H9 (cell line): ENCODE data around the gene TDP1. TPM values are rescaled to one million over a fixed set of nuclear protein-coding genes. Genes with fewer than 3 reads are reported as not detected.

Experiments
- DNase-seq: peaks from one replicate; pipeline ENCODE4 v3.0.0-alpha.2; 2017
- H2AFZ ChIP-seq: one replicate; pipeline ENCODE4 v1.6.1; 2013; ENCODE audit warnings: mild to moderate bottlenecking, low read length, control low read depth, moderate library complexity
- H2AK5ac ChIP-seq: 2 replicates; pipeline ENCODE4 v1.6.1; 2013; ENCODE audit warnings: low read length, control low read depth, mixed read lengths; ENCODE audit not compliant: insufficient read length
- H2BK120ac ChIP-seq: one replicate; pipeline ENCODE4 v1.6.1; 2013; ENCODE audit warnings: low read depth, mild to moderate bottlenecking, low read length, control low read depth, inconsistent platforms; ENCODE audit not compliant: poor library complexity, severe bottlenecking
- H2BK12ac ChIP-seq: 2 replicates; pipeline ENCODE4 v1.6.1; 2013; ENCODE audit warnings: low read length, control low read depth, mixed read lengths, low read depth; ENCODE audit not compliant: insufficient read length
- H2BK15ac ChIP-seq: 2 replicates; pipeline ENCODE4 v1.6.1; 2013; ENCODE audit warnings: low read depth, low read length, control low read depth
- H2BK20ac ChIP-seq: one replicate; pipeline ENCODE4 v1.6.1; 2013; ENCODE audit warnings: low read depth, mild to moderate bottlenecking, low read length, control low read depth, inconsistent platforms; ENCODE audit not compliant: poor library complexity, severe bottlenecking
- H2BK5ac ChIP-seq: 2 replicates; pipeline ENCODE4 v1.6.1; 2013; ENCODE audit warnings: low read length, control low read depth, mixed read lengths; ENCODE audit not compliant: insufficient read length
- H3K14ac ChIP-seq: 2 replicates; pipeline ENCODE4 v1.6.1; 2013; ENCODE audit warnings: low read length, control low read depth; ENCODE audit not compliant: insufficient read depth
- H3K18ac ChIP-seq: 2 replicates; pipeline ENCODE4 v1.6.1; 2013; ENCODE audit warnings: low read depth, mild to moderate bottlenecking, mixed read lengths, low read length, control low read depth; ENCODE audit not compliant: insufficient read length
- H3K23ac ChIP-seq: 2 replicates; pipeline ENCODE4 v1.6.1; 2013; ENCODE audit warnings: low read length, control low read depth, mixed read lengths, low read depth; ENCODE audit not compliant: insufficient read length
- H3K23me2 ChIP-seq: 2 replicates; pipeline ENCODE4 v1.6.1; 2013; ENCODE audit warnings: low read depth, mild to moderate bottlenecking, mixed read lengths, low read length, control low read depth; ENCODE audit not compliant: insufficient read length, poor library complexity, severe bottlenecking
- H3K27ac ChIP-seq: 2 replicates; pipeline ENCODE4 v1.5.1; 2013; ENCODE audit warnings: low read length, control low read depth, mixed read lengths, low read depth; ENCODE audit not compliant: insufficient read length
- H3K27me3 ChIP-seq: 2 replicates; pipeline ENCODE4 v1.6.1; 2013; ENCODE audit warnings: low read length, control low read depth, inconsistent platforms; ENCODE audit not compliant: insufficient read depth
- H3K4ac ChIP-seq: 2 replicates; pipeline ENCODE4 v1.6.1; 2013; ENCODE audit warnings: low read depth, mild to moderate bottlenecking, control low read depth, inconsistent platforms, low read length, moderate library complexity
- H3K4me1 ChIP-seq: 2 replicates; pipeline ENCODE4 v1.6.1; 2013; ENCODE audit warnings: low read length, control low read depth, inconsistent platforms; ENCODE audit not compliant: insufficient read depth
- H3K4me2 ChIP-seq: 2 replicates; pipeline ENCODE4 v1.6.1; 2013; ENCODE audit warnings: low read length, control low read depth, mixed read lengths; ENCODE audit not compliant: insufficient read length, insufficient read depth
- H3K56ac ChIP-seq: 2 replicates; pipeline ENCODE4 v1.6.1; 2013; ENCODE audit warnings: low read depth, mild to moderate bottlenecking, mixed read lengths, low read length, control low read depth; ENCODE audit not compliant: insufficient read length
- H3K79me1 ChIP-seq: 2 replicates; pipeline ENCODE4 v1.6.1; 2013; ENCODE audit warnings: low read depth, mild to moderate bottlenecking, moderate library complexity, low read length, control low read depth, inconsistent platforms; ENCODE audit not compliant: insufficient read depth, poor library complexity, severe bottlenecking
- H3K79me2 ChIP-seq: 2 replicates; pipeline ENCODE4 v1.6.1; 2013; ENCODE audit warnings: low read length, control low read depth, inconsistent platforms; ENCODE audit not compliant: insufficient read depth
- H3K9ac ChIP-seq: 2 replicates; pipeline ENCODE4 v1.6.1; 2013; ENCODE audit warnings: low read length, control low read depth, mixed read lengths; ENCODE audit not compliant: insufficient read length; ENCODE audit errors: extremely low read depth
- H3K9me3 ChIP-seq: one replicate; pipeline ENCODE4 v1.6.1; 2013; ENCODE audit warnings: low read depth, low read length, inconsistent platforms; ENCODE audit not compliant: control insufficient read depth
- H3T11ph ChIP-seq: one replicate; pipeline ENCODE4 v1.6.1; 2013; ENCODE audit warnings: mild to moderate bottlenecking, low read length, control low read depth, inconsistent platforms
- H4K20me1 ChIP-seq: one replicate; pipeline ENCODE4 v1.6.1; 2013; ENCODE audit not compliant: control insufficient read depth, insufficient read length, insufficient read depth
- H4K5ac ChIP-seq: 2 replicates; pipeline ENCODE4 v1.6.1; 2013; ENCODE audit warnings: low read depth, mild to moderate bottlenecking, mixed read lengths, low read length, control low read depth; ENCODE audit not compliant: insufficient read length
- H4K8ac ChIP-seq: replicated peaks from 2 replicates; pipeline ENCODE4 v1.6.1; 2013; ENCODE audit warnings: low read length, control low read depth, mixed read lengths, low read depth; ENCODE audit not compliant: insufficient read length
- H4K91ac ChIP-seq: 2 replicates; pipeline ENCODE4 v1.6.1; 2013; ENCODE audit warnings: low read depth, mild to moderate bottlenecking, moderate library complexity, mixed read lengths, low read length, control low read depth; ENCODE audit not compliant: insufficient read length
- H3K27ac Mint-ChIP-seq, 3 experiments: 2 replicates in 2 of 3; 3 replicates in 1 of 3; pipeline ENCODE4 v1.8.0; 2020 to 2021; ENCODE audit warnings: mixed read lengths in 3 of 3, mild to moderate bottlenecking in 1 of 3, moderate library complexity in 1 of 3
- H3K27me3 Mint-ChIP-seq: 2 replicates; pipeline ENCODE4 v1.8.0; 2021; ENCODE audit warnings: low read depth, mild to moderate bottlenecking, moderate library complexity, mixed read lengths
- H3K36me3 Mint-ChIP-seq, 3 experiments: 2 replicates in 2 of 3; 3 replicates in 1 of 3; pipeline ENCODE4 v1.8.0; 2020 to 2021; ENCODE audit warnings: low read depth in 3 of 3, mixed read lengths in 3 of 3; ENCODE audit not compliant: insufficient read depth in 1 of 3
- H3K4me1 Mint-ChIP-seq, 2 experiments: 2 replicates each; pipeline ENCODE4 v1.8.0; 2020; ENCODE audit warnings: mixed read lengths in 2 of 2
- H3K4me3 Mint-ChIP-seq, 2 experiments: 2 replicates in 1 of 2; 3 replicates in 1 of 2; pipeline ENCODE4 v1.8.0; 2020 to 2021; ENCODE audit warnings: mild to moderate bottlenecking in 2 of 2, mixed read lengths in 2 of 2, moderate library complexity in 1 of 2
- H3K9me3 Mint-ChIP-seq, 2 experiments: 2 replicates in 1 of 2; 3 replicates in 1 of 2; pipeline ENCODE4 v1.8.0; 2020; ENCODE audit warnings: mild to moderate bottlenecking in 2 of 2, mixed read lengths in 2 of 2, moderate library complexity in 1 of 2
- CTCF ChIP-seq: fragments of 200-600 bp; sonication (generic); conservative IDR thresholded peaks from 3 replicates; pipeline ENCODE4 v1.8.0; 2021; ENCODE audit warnings: antibody characterized with exemption, mild to moderate bottlenecking
- WGBS: extraction: QIAGEN DNeasy Blood & Tissue Kit; methylation state at CpG from one replicate; pipeline ENCODE4 v1.1.7; 2013; ENCODE audit warnings: missing lambda C conversion rate, low lambda C conversion rate, mixed read lengths; ENCODE audit not compliant: insufficient read length; ENCODE audit errors: extremely low coverage; 5-methylcytosine and 5-hydroxymethylcytosine counted together
- total RNA-seq: library from RNA; stranded (reverse); gene quantifications from 2 replicates; pipeline ENCODE4 v1.2.1, GENCODE V29; 2021

The TDP1 gene
- total RNA-seq, 1 experiment from 2014 or later = 53.4 TPM

DNA sequence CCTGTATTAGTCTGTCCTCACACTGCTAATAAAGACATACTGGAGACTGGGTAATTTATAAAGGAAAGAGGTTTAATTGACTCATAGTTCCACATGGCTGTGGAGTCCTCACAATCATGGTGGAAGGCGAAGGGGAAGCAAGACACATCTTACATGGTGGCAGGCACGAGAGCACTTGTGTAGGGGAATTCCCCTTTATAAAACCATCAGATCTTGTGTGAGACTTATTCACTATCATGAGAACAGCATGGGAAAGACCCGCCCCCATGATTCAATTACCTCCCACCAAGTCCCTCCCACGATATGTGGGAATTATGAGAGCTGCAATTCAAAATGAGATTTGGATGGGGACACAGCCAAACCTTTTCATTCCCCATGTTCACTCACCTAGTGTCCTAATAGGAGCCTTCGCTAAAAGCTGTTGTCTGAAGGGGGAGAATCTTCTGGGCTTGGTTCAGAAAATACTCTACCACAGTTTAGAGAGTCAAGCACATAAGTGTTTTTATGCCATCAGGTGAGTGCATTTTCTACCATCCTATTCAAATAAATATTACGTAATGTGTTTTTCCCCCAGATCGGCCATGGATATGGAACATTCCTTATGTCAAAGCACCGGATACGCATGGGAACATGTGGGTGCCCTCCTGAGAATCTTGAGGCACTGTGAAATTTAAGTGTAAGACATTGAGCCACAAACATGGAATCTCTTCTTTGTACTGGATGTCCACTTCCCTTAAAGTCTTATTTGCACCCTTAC, 86.9 kb downstream of the TDP1 start:
- no peak overlapping the region for H2BK20ac ChIP-seq
- H3K23me2 ChIP-seq = no peaks in the 10 kb centered on the region
- Mint-ChIP-seq H3K27ac (no peak overlapping the region), H3K27me3 (no peaks in the 10 kb centered on the region), H3K36me3 (peaks cover 3 to 21% (median 4%) of the 10 kb centered on the region in 3 experiments; a peak in 5 of 7 replicates), H3K9me3 (no peaks in the 10 kb centered on the region), H3K4me3 (no peak overlapping the region), H3K4me1 (peaks cover 2 to 5% of the 10 kb centered on the region in 2 experiments; a peak in 3 of 4 replicates)
- no peak overlapping the region for H2AFZ ChIP-seq
- no peaks in the 10 kb centered on the region for H4K20me1 ChIP-seq
- no peak overlapping the region for H2AK5ac ChIP-seq
- no peak overlapping the region for H3K9ac ChIP-seq
- no peak overlapping the region for H2BK15ac ChIP-seq
- H3K4me2 ChIP-seq = no peak overlapping the region
- H3K14ac ChIP-seq = no peak overlapping the region
- no peaks in the 10 kb centered on the region for H3K79me1 ChIP-seq
- no peak overlapping the region for H4K8ac ChIP-seq
- no peak for DNase-seq
- H3K56ac ChIP-seq = no peak overlapping the region
- H3K27ac ChIP-seq = no peak overlapping the region
- H3T11ph ChIP-seq = no peak overlapping the region
- no peak for TF ChIP-seq CTCF
- H3K4me1 ChIP-seq = no peaks in the 10 kb centered on the region
- no peak overlapping the region for H2BK5ac ChIP-seq
- no peaks in the 10 kb centered on the region for H3K9me3 ChIP-seq
- no peaks in the 10 kb centered on the region for H3K27me3 ChIP-seq
- no peaks in the 10 kb centered on the region for H3K79me2 ChIP-seq
- no peak overlapping the region for H3K18ac ChIP-seq
- no peak overlapping the region for H2BK12ac ChIP-seq
- no CpG with 5 or more reads among the region's 9 CpGs for WGBS
- no peak overlapping the region for H4K5ac ChIP-seq
- no peak overlapping the region for H3K4ac ChIP-seq
- no peak overlapping the region for H3K23ac ChIP-seq
- H2BK120ac ChIP-seq = no peak overlapping the region
- H4K91ac ChIP-seq = no peak overlapping the region
